ENCODE measurements around the gene GLTP.
"Not testable (repeated sequence)": the region's sequence is repeated elsewhere in the genome, so short reads cannot be mapped to it uniquely, and the experiment has no call there.

GLTP gene, protein sequence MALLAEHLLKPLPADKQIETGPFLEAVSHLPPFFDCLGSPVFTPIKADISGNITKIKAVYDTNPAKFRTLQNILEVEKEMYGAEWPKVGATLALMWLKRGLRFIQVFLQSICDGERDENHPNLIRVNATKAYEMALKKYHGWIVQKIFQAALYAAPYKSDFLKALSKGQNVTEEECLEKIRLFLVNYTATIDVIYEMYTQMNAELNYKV

DNA sequence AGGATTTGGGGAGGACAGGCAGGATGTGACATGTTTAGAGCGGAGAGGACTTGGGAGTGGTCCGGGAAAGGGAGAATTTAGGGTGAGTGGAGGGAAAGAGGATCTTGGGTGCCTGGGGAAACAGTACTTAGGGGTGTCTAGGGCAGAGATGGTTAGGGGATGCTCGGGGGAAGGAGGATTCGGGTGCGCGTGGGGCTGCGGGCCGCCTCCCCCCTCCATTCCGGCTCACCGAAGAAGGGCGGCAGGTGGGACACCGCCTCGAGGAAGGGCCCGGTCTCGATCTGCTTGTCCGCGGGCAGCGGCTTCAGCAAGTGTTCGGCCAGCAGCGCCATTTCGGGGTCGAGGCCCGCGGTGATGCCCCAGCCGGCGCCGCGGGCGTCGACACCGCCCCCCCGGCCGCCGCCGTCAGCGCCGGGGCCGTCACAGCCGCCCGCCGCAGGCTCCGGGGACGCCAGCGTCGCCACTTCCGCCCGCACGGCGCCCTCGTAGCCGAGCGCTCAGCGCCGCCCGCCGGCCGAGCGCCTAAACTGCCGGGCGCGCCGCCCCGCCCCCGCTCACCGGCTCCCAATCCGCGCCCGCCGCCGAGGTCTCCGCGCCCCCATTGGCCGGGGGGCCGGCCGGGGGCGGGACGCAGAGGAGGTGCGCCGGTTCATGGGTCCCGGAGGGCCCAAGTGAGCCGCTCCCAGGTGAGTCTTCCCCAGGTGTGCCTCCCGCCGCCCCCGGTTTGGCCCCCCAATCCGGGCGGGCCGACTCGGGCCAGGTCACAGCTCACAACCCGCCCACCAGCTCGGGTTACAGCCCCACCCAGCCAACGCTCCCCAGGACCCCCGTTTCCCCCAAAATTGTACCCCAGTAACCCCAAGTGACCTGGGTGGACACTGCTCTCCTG lies at the start of gene GLTP:
Gene GLTP, minus strand, starts transcription at position 499 of the 889 bp plus-strand sequence. Its CDS starts 167 bp downstream, at position 332.
- peak; percentile 97 for DNase-seq (ENCODE audit: low spot score)

- not testable (repeated sequence) for DNase-seq (ENCODE audit: low spot score)
Observed at GRCh38 chr12:109929326-109929725, 49.0 kb upstream of the GLTP start.

- no peak for DNase-seq (ENCODE audit: low spot score)
Observed at GRCh38 chr12:109928058-109928656, 47.8 kb upstream of the GLTP start.

- DNase-seq (ENCODE audit: low spot score), result peak; percentile 74
Observed at GRCh38 chr12:109927622-109928021, 47.3 kb upstream of the GLTP start.

DNA sequence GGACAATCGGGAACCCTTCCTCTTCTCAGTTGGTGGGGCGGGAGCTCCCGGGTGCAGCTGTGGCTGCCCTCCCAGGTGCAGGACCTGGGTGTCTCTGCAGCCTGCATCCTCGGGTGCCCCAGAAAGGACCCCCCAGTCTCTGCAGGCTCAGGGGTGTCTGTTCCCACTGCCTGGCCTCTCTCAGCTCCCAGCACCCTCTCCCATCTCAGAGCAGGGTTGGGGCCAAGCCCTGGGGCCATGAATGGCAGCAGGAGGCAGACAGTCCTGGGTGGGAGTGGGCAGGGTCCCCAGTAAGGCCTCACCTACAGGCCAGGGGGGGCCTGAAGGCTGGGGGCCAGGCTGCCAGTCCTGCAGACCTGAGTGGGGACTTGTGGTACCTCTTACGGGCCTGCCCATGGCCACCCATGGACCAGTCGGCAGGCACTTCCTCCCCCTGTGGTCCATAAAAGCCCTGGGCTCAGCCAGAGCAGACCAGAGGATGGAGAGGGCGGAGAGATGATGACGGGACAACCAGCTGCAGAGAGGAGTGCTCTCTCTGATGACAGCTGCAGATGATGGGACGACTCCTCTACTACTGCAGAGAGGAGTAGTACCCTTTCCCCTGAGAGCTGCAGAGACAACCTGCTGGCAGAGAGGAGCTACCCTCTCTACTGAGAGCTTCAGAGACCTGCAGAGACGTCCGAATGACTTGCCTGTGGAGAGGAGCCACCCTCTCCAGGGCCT lies 46.3 kb upstream of the GLTP start:
- DNase-seq (ENCODE audit: low spot score), result no peak

DNA sequence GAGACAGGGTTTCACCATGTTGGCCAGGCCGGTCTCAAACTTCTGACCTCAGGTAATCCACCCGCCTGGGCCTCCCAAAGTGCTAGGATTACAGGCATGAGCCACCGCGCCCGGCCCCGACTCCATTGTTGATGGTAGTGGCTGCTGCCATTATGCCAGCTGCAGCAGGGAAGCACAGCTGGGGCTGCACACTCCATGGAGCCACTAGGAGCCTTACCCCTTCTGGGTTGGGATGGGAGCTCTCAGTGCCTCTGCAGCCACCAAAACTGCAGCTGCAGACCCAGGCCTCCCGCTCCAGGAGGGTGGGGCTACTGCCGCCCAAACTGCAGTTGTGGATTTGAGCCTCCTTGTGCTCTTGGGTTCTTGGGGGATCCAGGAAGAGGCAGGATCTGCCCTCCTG lies 45.7 kb upstream of the GLTP start:
- no peak for DNase-seq (ENCODE audit: low spot score)

DNA sequence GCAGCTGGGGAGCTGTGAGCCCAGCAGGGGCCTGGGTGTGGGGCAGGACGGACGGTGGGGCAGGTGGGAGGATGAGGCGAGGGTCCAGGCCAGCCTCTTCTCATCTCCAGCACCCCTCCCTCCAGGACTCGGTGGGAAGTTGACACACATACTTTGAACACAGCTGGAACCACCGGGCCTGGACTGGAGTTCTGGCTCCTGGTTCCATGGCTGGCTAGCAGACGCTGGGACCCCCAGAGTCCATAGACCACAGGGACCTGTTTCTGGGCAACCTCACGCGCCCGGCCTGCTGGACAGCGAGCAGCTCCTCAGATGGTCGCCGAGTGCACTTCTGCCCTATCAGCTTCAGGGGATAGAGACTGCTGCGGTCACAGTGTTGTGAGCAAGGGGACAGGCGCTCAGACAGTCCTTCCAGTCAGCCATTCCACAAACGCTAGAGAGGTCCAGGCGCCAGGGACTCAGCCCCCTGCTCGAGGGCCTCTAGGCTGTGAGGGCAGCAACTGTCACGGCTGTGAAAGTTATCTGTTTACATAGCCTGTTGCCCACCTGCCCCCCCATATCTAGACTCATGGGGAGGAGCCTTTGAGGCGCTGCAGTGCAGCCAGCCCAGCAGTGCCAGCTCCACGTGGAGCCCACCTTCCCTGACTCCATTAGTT lies 45.0 kb upstream of the GLTP start:
- DNase-seq (ENCODE audit: low spot score), result no peak

DNA sequence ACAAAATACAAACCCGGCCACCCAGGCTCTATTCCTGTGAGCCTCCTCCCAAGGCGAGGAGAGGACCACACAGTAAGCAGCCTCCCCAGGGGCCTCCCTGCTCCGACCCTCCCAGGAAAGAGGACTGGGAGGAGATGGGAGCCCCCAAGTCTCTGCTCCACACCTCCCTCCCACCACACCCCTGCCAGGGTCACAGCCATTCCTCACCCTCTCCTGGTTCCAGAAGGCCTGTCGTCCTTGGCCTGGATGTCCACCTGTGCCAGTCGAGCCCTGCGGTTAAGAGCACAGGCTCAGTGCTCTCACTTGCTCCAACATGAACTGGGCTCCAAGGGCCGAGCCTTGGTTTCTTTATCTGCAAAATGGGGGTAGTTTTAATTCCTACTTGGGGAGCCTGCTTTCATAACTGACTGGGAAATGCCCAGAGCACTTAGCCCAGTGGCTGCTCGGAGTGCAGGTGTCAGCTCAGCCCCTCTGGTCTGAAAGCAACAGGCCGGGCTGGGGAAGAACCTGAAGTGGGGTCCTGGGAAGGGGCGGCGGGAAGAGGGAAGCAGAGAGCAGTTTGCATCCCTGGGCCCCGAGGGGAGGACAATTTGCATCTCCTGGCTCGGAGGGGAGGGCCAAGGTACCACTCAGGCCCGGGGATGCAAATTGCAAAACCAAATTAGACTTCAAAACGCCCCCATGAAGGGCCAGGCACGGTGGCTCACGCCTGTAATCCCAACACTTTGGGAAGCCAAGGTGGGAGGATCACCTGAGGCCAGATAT lies 43.3 kb upstream of the GLTP start:
- no peak for DNase-seq (ENCODE audit: low spot score)

GRCh38 chr12:109923038-109923437 lies 42.7 kb upstream of the GLTP start:
- no peak for DNase-seq (ENCODE audit: low spot score)

DNA sequence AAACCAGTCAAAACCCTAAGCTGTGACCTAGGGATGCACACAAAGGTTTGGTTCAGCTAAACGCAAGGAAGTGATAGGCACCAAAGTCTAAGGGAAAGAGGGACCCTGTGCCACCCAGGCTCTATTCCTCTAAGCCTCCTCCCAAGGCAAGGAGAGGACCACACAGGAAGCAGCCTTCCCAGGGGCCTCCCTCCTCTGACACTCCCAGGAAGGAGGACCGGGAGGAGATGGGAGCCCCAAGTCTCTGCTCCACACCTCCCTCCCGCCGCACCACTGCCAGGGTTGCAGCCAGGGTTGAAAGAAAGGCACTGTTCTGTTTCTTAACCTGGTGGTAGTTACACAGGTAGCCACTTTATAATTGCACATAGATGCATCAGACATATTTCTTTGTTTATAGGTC lies 41.6 kb upstream of the GLTP start:
- DNase-seq (ENCODE audit: low spot score), result no peak

DNA sequence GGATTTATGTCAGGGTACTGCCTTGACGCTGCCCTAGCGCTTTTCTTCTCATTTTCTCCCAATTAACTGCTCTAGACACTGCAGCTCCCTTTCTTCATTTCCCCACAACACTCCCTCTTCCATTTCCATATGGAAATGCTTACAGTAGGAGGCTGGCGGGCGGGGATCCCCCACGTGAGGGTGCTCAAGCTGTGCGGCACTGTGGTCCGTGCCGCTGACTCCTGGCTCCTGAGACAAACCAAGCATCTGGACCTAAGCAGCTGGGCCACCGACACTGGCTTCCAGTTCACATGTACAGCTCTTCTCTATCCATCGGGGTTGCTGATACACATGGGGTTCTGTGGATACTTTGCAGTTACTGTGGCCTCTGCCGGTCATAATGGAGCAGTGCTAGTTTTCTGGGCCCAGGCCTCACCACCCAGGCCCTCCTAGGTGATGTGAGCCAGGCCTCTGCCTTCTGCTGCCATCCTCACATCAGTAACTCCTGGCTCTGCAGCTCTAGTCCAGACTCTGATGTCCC lies 40.0 kb upstream of the GLTP start:
- DNase-seq (ENCODE audit: low spot score), result no peak

GRCh38 chr12:109919456-109919855 lies 39.1 kb upstream of the GLTP start:
- DNase-seq (ENCODE audit: low spot score), result no peak

DNA sequence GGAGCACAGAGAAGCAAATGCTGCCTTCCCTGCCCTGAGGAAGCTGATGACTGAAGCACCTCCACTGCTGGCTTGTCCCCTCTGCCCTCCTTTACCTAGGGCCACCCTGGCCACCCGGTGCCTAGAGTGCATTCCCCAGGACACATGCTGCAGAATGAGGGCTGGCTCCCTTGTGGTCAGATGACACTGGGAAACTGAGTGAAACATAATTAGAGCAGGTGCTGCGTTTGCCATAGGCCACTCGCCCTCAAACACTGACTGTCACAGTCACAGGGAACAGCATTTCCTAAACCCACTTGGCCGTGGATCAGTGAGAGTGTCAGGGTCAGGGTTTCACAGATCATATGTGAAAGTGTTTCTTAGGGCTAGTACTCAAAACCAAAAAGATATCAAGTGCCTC lies 35.7 kb upstream of the GLTP start:
- DNase-seq (ENCODE audit: low spot score), result no peak

DNA sequence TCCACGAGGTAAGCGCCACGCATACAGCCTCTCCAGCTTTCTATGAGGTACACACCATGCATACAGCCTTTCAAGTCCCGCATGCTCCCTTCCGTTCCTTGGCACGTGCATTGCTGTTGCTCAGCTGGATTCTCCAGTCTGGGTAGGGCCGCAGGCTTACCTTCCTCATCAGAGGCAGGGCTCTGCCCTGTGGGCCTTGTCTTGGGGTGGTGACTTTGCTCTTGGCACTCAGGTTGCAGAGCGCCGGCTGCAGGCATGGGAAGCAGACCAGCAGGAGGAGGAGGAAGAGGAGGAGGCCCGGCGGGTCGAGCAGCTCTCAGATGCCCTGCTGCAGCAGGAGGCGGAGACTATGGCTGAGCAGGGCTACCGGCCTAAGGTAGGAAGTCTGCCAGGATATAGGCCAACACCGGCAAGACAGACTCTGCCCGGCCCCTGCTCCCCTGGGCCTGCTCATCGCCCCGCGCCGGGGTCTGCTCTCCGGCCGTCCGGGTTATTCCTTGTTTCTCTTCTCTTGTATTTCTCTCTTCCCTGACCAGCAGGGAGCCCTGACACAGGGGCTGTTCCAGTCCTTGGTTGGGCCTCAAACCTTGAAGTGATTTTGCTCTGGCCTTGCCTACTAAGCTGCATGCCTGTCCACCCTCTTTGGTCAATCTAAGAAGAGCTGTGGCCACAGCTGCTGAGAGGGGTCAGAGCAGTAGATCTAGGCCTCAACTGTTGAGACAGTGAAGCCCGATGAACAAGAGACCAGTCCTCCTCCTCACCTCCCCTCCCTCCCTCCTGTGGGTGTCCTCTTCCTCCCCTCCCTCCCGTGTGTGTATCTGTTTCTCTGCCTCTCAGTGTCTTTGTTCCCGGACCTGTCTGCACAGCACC lies 35.1 kb upstream of the GLTP start:
- no peak for DNase-seq (ENCODE audit: low spot score)

DNA sequence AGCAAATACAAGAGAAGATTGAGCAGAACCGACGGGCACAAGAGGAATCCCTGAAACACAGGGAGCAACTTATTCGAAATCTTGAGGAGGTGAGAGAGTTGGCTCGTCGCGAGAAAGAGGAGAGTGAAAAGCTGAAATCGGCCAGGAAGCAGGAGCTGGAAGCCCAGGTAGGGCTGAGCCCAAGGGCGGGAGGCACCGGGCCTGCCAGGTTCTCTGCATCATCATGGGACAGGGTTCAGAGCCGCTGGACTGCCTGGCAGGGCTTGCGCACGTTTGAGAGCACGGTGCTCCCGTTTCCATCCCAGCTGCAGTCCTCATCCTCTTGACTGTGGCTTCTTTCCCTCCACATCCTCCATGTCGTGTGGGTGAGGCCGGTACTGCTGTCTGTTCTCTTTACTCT lies 34.1 kb upstream of the GLTP start:
- no peak for DNase-seq (ENCODE audit: low spot score)

GRCh38 chr12:109912855-109913321 lies 32.5 kb upstream of the GLTP start:
- DNase-seq (ENCODE audit: low spot score), result no peak

- DNase-seq (ENCODE audit: low spot score), result peak; percentile 63
Observed at GRCh38 chr12:109910969-109911348, 30.6 kb upstream of the GLTP start.

- no peak for DNase-seq (ENCODE audit: low spot score)
Observed at GRCh38 chr12:109910254-109910968, 30.1 kb upstream of the GLTP start.

DNA sequence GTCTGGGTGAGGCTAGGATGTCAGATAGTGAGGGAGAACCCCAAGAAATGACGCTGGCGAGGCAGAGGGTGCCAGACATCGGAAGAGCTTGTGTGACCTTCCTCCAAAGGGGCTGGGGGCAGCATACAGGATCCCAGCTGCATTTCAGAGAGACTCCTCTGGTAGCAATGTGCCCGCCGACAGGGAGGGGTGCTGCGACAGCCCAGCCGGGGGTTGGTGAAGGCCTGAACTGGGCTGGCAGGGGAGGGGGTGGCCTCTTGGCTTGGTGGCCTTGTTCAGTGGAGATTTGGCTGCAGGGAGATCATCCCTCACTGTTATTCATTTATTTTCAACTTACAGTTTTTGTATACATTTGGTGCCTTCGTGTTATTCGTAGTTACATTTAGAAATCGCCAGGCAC lies 25.0 kb upstream of the GLTP start:
- no peak for DNase-seq (ENCODE audit: low spot score)
